Uterus (tissue), 4 donors: ENCODE results near the gene ASAP3. TPM values are rescaled to one million over a fixed set of nuclear protein-coding genes. Genes with fewer than 3 reads are reported as not detected.
A peak's percentile ranks its signal among the peaks of the same experiment; 100 is the strongest.

Experiments used
- DNase-seq, 2 donors: peaks; one replicate each; pipeline ENCODE4 v3.0.0-alpha.2; 2019 to 2020
- H3K27ac ChIP-seq, 2 donors: fragments of 200-600 bp; sonication (generic); 1 replicate in 1 of 2; 2 replicates in 1 of 2; pipeline ENCODE4 v1.5.1; 2016 to 2018
- H3K27me3 ChIP-seq, 2 donors: fragments of 200-600 bp; sonication (generic); one replicate each; pipeline ENCODE4 v1.5.1; 2018 to 2019; ENCODE audit warnings: control low read depth in 1 of 2
- H3K36me3 ChIP-seq, 2 donors: fragments of 200-600 bp; sonication (generic); one replicate each; pipeline ENCODE4 v1.5.1; 2019; ENCODE audit warnings: control low read depth in 1 of 2
- H3K4me1 ChIP-seq, 2 donors: fragments of 200-600 bp; sonication (generic); one replicate each; pipeline ENCODE4 v1.5.1; 2018 to 2019; ENCODE audit warnings: control low read depth in 1 of 2
- H3K4me3 ChIP-seq, 2 donors: fragments of 200-600 bp; sonication (generic); 1 replicate in 1 of 2; 2 replicates in 1 of 2; pipeline ENCODE4 v1.5.1; 2018 to 2019; ENCODE audit warnings: mild to moderate bottlenecking in 1 of 2
- H3K9me3 ChIP-seq, 2 donors: fragments of 200-600 bp; sonication (generic); one replicate each; pipeline ENCODE4 v1.5.1; 2019; ENCODE audit warnings: control low read depth in 1 of 2
- CTCF ChIP-seq, 4 experiments: fragments of 200-600 bp in 2 of 4; fragments of 450-650 bp in 2 of 4; sonication (generic) in 2 of 4; IDR thresholded peaks; one replicate each; pipeline ENCODE4 v1.5.1; 2016 to 2019; ENCODE audit warnings: antibody characterized with exemption in 4 of 4, mild to moderate bottlenecking in 2 of 4, moderate library complexity in 1 of 4
- POLR2A ChIP-seq, 2 donors: fragments of 450-650 bp; IDR thresholded peaks; one replicate each; pipeline ENCODE4 v1.6.1; 2016; ENCODE audit warnings: antibody characterized with exemption in 2 of 2, mild to moderate bottlenecking in 1 of 2, moderate library complexity in 1 of 2
- intact Hi-C: fragments of 100-400 bp; cut with DNase I; formaldehyde crosslinking; loops from one replicate; pipeline ENCODE4 v1.15.1; 2023; ENCODE audit warnings: low total_unique reads
- total RNA-seq, 4 donors: library from RNA; depleted of rRNA in 3 of 4; stranded (reverse); fragments of >200 nt in 3 of 4; gene quantifications; one replicate each; pipeline versions ENCODE4 v1.1.0 to v1.2.4, GENCODE V29; 2014 to 2023
- donor health status: DM: yes; HTN: yes; CAD: no.

ASAP3 gene
- total RNA-seq, 4 donors from 2014 or later = 48.4 to 87.7 (median 68.2) TPM

GRCh38 chr1:23475641-23476040 lies 8.3 kb downstream of the ASAP3 start:
- intact Hi-C loops = no loop called here
- Histone ChIP-seq H3K4me1 (peaks cover 0 to 3% of the 10 kb centered on the region in 2 donors), H3K27ac (no peak overlapping the region), H3K4me3 (no peak overlapping the region), H3K36me3 (no peaks in the 10 kb centered on the region), H3K9me3 (no peaks in the 10 kb centered on the region), H3K27me3 (no peaks in the 10 kb centered on the region)
- DNase-seq = no peak
- no peak for TF ChIP-seq CTCF (IDR thresholded peaks at IDR 0.05)

- DNase-seq = peak in 1 of 2 donors; percentile 52
- intact Hi-C loops = no loop called here
- H3K27ac ChIP-seq = no peak overlapping the region
- no peaks in the 10 kb centered on the region for H3K27me3 ChIP-seq
- H3K4me1 ChIP-seq = peaks cover 0 to 8% of the 10 kb centered on the region in 2 donors
- TF ChIP-seq CTCF (IDR thresholded peaks at IDR 0.05) = no peak
- TF ChIP-seq POLR2A (IDR thresholded peaks at IDR 0.05) = no peak
- no peak overlapping the region for H3K4me3 ChIP-seq
- no peaks in the 10 kb centered on the region for H3K9me3 ChIP-seq
- H3K36me3 ChIP-seq = no peaks in the 10 kb centered on the region
These were observed 8.8 kb downstream of the ASAP3 start for GRCh38 chr1:23475134-23475628.

- Histone ChIP-seq H3K36me3 (no peaks in the 10 kb centered on the region), H3K27me3 (no peaks in the 10 kb centered on the region), H3K4me3 (no peak overlapping the region), H3K4me1 (peaks cover 0 to 8% of the 10 kb centered on the region in 2 donors), H3K9me3 (no peaks in the 10 kb centered on the region), H3K27ac (no peak overlapping the region)
- DNase-seq = no peak
- TF ChIP-seq POLR2A (IDR thresholded peaks at IDR 0.05) (no peak), CTCF (IDR thresholded peaks at IDR 0.05) (no peak)
- intact Hi-C loops = no loop called here
These were observed 10.8 kb downstream of the ASAP3 start for GRCh38 chr1:23473037-23473800.

GRCh38 chr1:23472351-23473036 lies 11.5 kb downstream of the ASAP3 start:
- H3K4me1 ChIP-seq = peaks cover 0 to 8% of the 10 kb centered on the region in 2 donors
- intact Hi-C loops = no loop called here
- no peak for TF ChIP-seq POLR2A (IDR thresholded peaks at IDR 0.05)
- TF ChIP-seq CTCF (IDR thresholded peaks at IDR 0.05) = no peak
- H3K27me3 ChIP-seq = no peaks in the 10 kb centered on the region
- H3K27ac ChIP-seq = peak overlapping the region in 1 of 2 donors; percentile 19
- DNase-seq = no peak
- H3K9me3 ChIP-seq = no peaks in the 10 kb centered on the region
- no peaks in the 10 kb centered on the region for H3K36me3 ChIP-seq
- no peak overlapping the region for H3K4me3 ChIP-seq

- Histone ChIP-seq H3K36me3 (no peaks in the 10 kb centered on the region), H3K27me3 (no peaks in the 10 kb centered on the region), H3K4me3 (no peak overlapping the region), H3K9me3 (no peaks in the 10 kb centered on the region), H3K27ac (peak overlapping the region in 1 of 2 donors; percentile 69), H3K4me1 (peaks cover 0 to 8% of the 10 kb centered on the region in 2 donors)
- intact Hi-C loops = no loop called here
- DNase-seq = no peak
- TF ChIP-seq CTCF (IDR thresholded peaks at IDR 0.05) (no peak), POLR2A (IDR thresholded peaks at IDR 0.05) (no peak)
These were observed 12.4 kb downstream of the ASAP3 start for GRCh38 chr1:23471473-23472075.
